Chondrocyte (in vitro differentiated cells): Measurements from ENCODE around the gene WDR18. TPM values are rescaled to one million over a fixed set of nuclear protein-coding genes. Genes with fewer than 3 reads are reported as not detected.

ENCODE experiments used
- DNase-seq: peaks from one replicate; pipeline ENCODE4 v3.0.0; 2021; ENCODE audit warnings: mixed read lengths, low spot score
- H3K27ac Mint-ChIP-seq: one replicate; pipeline ENCODE4 v1.8.0; 2021; ENCODE audit warnings: mild to moderate bottlenecking, moderate library complexity, mixed read lengths; ENCODE audit not compliant: unreplicated experiment
- H3K27me3 Mint-ChIP-seq: 2 replicates; pipeline ENCODE4 v1.8.0; 2021; ENCODE audit warnings: low read depth, mixed read lengths
- H3K36me3 Mint-ChIP-seq: 2 replicates; pipeline ENCODE4 v1.8.0; 2021; ENCODE audit warnings: low read depth, mixed read lengths
- H3K4me1 Mint-ChIP-seq: 2 replicates; pipeline ENCODE4 v1.8.0; 2021; ENCODE audit warnings: low read depth, mild to moderate bottlenecking, mixed read lengths
- H3K4me3 Mint-ChIP-seq: one replicate; pipeline ENCODE4 v1.8.0; 2021; ENCODE audit warnings: mild to moderate bottlenecking, moderate library complexity, mixed read lengths; ENCODE audit not compliant: unreplicated experiment
- H3K9me3 Mint-ChIP-seq: 2 replicates; pipeline ENCODE4 v1.8.0; 2021; ENCODE audit warnings: low read depth, mixed read lengths
- CTCF ChIP-seq: fragments of 200-600 bp; sonication (generic); IDR thresholded peaks from 2 replicates; pipeline ENCODE4 v1.5.0; 2021; ENCODE audit warnings: antibody characterized with exemption, mild to moderate bottlenecking, moderate library complexity
- total RNA-seq: library from RNA; stranded (reverse); gene quantifications from 3 replicates; pipeline ENCODE4 v1.2.1, GENCODE V29; 2021

The WDR18 gene
- total RNA-seq, 1 donor from 2014 or later = 48.5 TPM

DNA sequence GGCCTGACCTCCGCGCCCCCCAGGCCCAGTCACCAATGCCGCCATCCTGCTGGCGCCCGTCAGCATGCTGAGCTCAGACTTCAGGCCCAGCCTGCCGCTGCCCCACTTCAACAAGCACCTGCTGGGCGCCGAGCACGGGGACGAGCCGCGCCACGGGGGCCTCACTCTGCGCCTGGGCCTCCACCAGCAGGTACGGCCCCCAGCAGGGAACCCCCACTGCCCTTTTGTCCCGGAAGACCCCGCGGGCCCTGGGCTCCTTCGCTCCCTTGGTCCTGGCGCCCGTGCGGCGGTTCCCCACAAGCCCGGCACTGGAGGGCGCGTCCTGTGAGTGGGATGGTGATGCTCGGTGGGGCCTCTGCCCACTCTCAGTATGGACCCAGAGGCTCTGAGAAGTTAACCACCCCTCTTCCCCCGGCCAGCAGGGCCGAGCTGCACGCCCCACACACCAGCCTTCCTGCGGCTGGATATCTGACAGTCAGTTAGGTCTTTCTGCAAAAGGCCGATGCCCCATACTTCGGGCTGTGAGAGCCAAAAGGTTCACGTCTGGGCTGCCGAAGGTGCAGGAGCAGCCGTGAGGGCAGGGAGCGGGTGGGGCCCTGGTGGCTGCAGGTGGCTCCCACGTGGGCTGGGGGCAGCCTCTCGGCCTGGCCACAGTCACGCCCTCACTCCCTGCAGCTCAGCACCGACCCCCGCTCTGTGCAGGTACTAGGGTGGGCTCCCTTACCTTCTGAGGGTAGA is 8.0 kb downstream of the WDR18 start:
- no peak overlapping the region for H3K4me3 Mint-ChIP-seq
- peaks cover 3% of the 10 kb centered on the region for H3K4me1 Mint-ChIP-seq
- H3K9me3 Mint-ChIP-seq = no peaks in the 10 kb centered on the region
- peak; percentile 92 for DNase-seq
- peaks cover 6% of the 10 kb centered on the region for H3K36me3 Mint-ChIP-seq
- no peak overlapping the region for H3K27ac Mint-ChIP-seq
- H3K27me3 Mint-ChIP-seq = peaks cover 7% of the 10 kb centered on the region
- no peak for TF ChIP-seq CTCF

GRCh38 chr19:992670-993055 is 8.5 kb downstream of the WDR18 start:
- Mint-ChIP-seq H3K27ac (no peak overlapping the region), H3K36me3 (peaks cover 6% of the 10 kb centered on the region), H3K4me1 (peaks cover 3% of the 10 kb centered on the region), H3K4me3 (no peak overlapping the region), H3K9me3 (no peaks in the 10 kb centered on the region), H3K27me3 (peaks cover 8% of the 10 kb centered on the region)
- DNase-seq = no peak
- TF ChIP-seq CTCF = no peak

GRCh38 chr19:993361-993830 is 9.3 kb downstream of the WDR18 start:
- DNase-seq = peak; percentile 81
- Mint-ChIP-seq H3K9me3 (no peaks in the 10 kb centered on the region), H3K27ac (no peak overlapping the region), H3K27me3 (peaks cover 14% of the 10 kb centered on the region), H3K36me3 (peaks cover 4% of the 10 kb centered on the region), H3K4me1 (peaks cover 3% of the 10 kb centered on the region), H3K4me3 (no peak overlapping the region)
- TF ChIP-seq CTCF = no peak

DNA sequence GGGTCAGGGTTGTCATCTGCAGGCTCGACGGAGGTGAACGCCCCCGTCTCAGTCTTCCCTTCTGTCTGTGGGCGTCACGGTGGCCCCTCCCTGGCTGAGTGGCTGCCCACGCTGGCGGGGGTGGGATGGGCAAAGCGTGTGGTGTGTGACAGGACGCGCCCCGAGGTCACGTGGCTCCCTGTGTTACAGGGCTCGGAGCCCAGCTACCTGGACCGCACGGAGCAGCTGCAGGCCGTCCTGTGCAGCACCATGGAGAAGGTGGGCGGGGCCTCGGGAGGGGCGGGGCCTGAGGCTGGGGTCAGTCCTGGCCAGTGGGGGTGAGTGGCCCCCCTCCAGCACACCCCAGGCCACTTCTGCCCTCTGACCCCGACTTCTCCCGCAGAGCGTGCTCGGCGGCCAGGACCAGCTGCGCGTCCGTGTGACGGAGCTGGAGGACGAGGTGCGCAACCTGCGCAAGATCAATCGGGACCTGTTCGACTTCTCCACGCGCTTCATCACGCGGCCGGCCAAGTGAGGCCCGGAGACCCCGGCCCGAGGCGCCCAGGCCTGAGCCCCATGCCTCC is 9.8 kb downstream of the WDR18 start:
- Mint-ChIP-seq H3K27ac (no peak overlapping the region), H3K4me3 (no peak overlapping the region), H3K27me3 (peaks cover 16% of the 10 kb centered on the region), H3K36me3 (peaks cover 4% of the 10 kb centered on the region), H3K4me1 (peaks cover 3% of the 10 kb centered on the region), H3K9me3 (no peaks in the 10 kb centered on the region)
- no peak for TF ChIP-seq CTCF
- DNase-seq = no peak

DNA sequence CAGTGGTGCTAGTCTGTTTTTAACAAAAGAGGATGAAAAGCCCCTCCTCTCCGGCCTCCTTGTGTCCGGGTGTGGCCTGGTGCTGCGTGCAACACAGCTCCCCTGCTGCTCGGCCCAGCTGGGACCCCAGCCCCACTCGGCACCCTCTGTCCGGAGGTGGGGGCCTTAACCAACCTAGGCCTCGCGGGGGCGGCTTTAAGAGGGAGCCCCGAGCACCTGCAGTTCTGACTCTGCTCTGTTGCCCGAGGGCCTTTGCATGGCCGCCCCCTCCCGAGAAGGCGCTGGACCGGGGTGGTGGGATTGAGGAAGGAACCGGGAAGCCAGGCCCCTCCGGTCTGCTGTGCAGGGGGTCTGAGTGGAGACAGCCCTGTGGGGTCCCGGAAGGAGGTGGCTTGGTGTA is 10.4 kb downstream of the WDR18 start:
- H3K9me3 Mint-ChIP-seq = no peaks in the 10 kb centered on the region
- peaks cover 6% of the 10 kb centered on the region for H3K4me1 Mint-ChIP-seq
- no peak for DNase-seq
- H3K27me3 Mint-ChIP-seq = peaks cover 22% of the 10 kb centered on the region
- no peak overlapping the region for H3K4me3 Mint-ChIP-seq
- no peak overlapping the region for H3K27ac Mint-ChIP-seq
- TF ChIP-seq CTCF = no peak
- peaks cover 4% of the 10 kb centered on the region for H3K36me3 Mint-ChIP-seq
